GM18861 (cell line): ENCODE results near the gene ZNF664.

Experiments
- ATAC-seq: cut with Tn5 transposase; IDR thresholded peaks from one replicate; pipeline ENCODE4 v1.9.1; 2021; ENCODE audit not compliant: unreplicated experiment

The ZNF664 gene

GRCh38 chr12:123972457-123973401, at the start of gene ZNF664, which contains the start of gene CCDC92:
ZNF664 (plus strand) TSS chr12:123973215; CDS start chr12:124012145, 38,930 bp downstream.
CCDC92 (minus strand) TSS chr12:123972831; CDS start chr12:123944305, 28,526 bp downstream.
- ATAC-seq = peak; percentile 64

- ATAC-seq = no peak
Measured at GRCh38 chr12:123923927-123924326, 49.1 kb upstream of the ZNF664 start.

GRCh38 chr12:123924539-123924938, 48.5 kb upstream of the ZNF664 start:
- ATAC-seq = no peak

DNA sequence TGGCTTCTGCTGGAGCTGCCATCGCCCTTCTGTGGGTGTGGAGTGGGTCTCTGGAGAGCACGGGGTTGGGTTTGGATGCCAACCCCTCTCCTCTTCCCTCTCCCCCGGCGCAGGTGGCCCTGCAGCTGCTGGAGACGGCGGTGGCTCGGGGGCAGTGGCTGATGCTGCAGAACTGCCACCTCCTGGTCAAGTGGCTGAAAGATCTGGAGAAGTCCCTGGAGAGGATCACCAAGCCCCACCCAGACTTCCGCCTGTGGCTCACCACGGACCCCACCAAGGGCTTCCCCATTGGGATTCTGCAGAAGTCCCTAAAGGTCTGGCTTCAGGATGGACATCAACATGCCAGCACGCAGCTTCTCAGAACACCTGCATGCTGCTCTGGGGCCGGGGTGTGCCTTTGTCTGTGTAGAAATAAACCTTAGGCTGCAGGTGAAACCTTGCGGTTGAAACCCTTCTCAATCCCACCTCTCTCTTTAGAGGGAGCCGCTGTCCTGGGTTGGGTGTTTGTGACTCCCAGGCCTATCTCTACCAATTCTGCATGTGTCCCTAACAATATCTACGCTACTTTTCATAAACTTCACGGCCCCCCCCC, 44.6 kb upstream of the ZNF664 start:
- no peak for ATAC-seq

- no peak for ATAC-seq
Measured at GRCh38 chr12:123928897-123929296, 44.1 kb upstream of the ZNF664 start.

GRCh38 chr12:123929946-123930583, 43.0 kb upstream of the ZNF664 start:
- no peak for ATAC-seq

- ATAC-seq = no peak
Measured at GRCh38 chr12:123931686-123932321, 41.2 kb upstream of the ZNF664 start.

GRCh38 chr12:123933214-123933613, 39.8 kb upstream of the ZNF664 start:
- no peak for ATAC-seq

DNA sequence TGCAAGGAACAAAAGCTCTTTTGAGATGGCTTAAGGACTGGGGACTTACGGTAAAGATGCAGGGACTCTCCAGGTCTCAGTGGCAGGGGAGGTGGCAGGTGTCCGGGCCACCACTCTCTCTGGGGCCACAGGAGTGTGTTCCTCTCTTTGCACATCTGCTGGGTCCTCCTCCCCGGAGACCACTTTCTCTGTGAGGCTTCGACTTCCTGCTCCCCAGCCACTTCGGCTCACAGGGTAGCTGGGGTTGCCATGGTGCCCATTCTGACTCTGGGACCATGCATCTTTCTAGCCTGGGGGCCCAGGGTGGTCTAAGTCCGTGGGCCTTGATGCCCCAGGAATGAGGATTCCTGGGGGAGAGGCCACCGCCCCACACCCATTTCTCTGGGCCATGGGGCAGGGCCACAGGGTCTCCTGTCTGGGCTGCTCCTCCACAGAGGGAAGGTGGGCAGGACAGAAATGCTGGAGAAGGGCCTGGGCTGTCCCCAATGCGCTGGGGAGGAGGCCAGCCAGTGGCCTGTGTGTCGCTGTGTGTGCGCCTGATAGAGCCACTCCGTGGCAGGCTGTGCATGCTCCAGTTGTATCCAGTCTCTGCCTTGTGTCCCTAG, 38.9 kb upstream of the ZNF664 start:
- ATAC-seq = no peak

GRCh38 chr12:123934829-123935228, 38.2 kb upstream of the ZNF664 start:
- no peak for ATAC-seq

DNA sequence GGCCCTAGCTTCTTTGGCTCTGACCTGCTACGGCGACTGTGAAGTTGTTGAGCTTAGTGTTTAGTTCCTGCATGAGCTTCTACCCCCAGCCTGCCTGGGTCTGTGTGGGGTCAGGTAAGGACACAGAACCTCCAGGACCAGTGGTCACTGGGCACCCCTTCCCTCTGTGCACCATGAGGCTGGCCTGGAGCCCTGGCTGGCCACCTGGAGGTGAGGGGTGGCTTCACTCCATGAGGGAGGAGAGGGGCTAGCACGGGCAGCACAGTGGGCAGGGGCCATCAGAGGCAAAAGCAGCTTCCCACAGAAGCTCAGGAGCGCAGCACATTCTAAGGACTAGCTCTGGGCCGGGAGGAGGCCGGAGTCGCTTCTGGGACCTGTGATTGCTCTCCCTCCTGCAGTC, 37.1 kb upstream of the ZNF664 start:
- no peak for ATAC-seq

GRCh38 chr12:123936471-123936870, 36.5 kb upstream of the ZNF664 start:
- no peak for ATAC-seq

DNA sequence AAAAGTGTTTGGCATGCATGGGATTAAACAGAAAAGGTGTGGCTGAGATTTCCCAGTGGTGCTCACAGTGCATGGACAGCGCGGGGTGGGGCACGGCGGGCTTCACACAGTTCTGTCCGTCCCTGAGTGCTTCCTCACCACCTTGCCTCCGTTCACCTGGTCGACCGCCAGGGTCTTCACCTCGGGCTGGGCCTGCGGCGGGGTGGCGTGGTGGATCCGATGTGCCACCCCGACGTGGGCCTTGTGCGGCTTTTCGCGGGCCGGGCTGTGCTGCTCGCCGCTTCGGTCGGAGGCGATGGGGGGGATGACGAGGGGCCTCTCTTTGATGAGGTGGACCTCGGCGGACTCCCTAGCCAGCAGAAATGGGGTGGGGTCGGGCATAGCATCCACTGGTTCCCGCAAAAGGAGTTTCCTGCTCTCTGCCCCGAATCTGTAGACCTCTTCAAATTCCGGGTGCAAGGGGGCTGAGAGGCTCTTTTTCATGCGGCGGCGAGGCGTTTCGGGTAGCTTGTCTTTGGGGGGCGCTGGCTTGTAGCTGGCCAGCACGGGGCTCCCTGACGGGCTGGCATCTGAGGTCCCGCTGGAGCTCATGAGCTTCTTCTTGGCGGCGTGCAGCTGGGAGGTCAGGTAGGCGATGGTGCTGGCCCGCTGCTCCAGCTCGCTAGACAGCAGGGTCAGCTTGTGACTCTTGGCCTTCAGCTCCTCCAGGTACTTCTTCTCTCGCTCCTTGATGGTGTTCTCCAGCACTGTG, 35.9 kb upstream of the ZNF664 start:
- no peak for ATAC-seq

- ATAC-seq = no peak
Measured at GRCh38 chr12:123937707-123938591, 35.1 kb upstream of the ZNF664 start.

DNA sequence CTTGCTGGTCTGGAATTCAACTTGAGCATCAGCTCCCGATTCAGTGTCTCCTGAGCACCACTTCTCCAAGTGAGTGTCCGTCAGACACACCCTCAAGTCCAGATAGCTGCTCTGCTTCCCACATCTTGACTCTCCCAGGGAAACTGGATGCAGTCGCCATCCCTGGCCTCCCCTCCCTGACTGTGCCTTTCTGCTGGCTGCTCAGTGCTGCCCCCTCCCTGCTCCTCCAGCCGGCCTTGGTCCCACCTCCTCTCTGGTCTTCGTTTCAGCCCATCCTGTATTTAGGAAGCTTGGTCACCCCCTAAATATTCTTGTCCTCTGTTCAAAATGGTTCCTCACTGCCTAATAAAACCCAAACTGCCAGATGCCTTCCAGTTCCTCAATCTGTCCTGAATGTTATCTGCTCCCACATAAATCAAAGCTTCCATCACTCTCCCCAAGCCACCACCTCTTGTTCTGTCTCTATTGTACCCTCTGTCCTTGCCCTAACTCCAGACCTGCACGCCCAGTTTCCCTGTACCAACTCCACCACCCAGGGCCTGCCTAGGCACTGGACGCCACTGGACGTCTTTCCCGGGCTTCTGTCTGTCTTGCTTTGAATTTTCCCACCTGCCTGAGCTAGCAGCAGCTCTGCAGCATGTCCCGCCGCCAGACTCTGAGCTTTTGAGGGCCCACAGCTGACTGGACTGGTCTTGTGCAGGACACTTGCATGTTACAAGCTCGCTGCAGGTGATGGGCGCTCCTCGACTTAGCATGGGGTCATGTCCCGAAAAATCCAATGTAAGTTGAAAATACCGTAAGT, 34.1 kb upstream of the ZNF664 start:
- no peak for ATAC-seq

GRCh38 chr12:123939716-123940626, 33.0 kb upstream of the ZNF664 start:
- ATAC-seq = no peak

- no peak for ATAC-seq
Measured at GRCh38 chr12:123940627-123940966, 32.4 kb upstream of the ZNF664 start.
